ENCODE data around the gene TMPRSS3. TPM values are rescaled to one million over a fixed set of nuclear protein-coding genes. Genes with fewer than 3 reads are reported as not detected.

Gene TMPRSS3
- total RNA-seq, 1 donor from 2014 or later, result not detected

DNA sequence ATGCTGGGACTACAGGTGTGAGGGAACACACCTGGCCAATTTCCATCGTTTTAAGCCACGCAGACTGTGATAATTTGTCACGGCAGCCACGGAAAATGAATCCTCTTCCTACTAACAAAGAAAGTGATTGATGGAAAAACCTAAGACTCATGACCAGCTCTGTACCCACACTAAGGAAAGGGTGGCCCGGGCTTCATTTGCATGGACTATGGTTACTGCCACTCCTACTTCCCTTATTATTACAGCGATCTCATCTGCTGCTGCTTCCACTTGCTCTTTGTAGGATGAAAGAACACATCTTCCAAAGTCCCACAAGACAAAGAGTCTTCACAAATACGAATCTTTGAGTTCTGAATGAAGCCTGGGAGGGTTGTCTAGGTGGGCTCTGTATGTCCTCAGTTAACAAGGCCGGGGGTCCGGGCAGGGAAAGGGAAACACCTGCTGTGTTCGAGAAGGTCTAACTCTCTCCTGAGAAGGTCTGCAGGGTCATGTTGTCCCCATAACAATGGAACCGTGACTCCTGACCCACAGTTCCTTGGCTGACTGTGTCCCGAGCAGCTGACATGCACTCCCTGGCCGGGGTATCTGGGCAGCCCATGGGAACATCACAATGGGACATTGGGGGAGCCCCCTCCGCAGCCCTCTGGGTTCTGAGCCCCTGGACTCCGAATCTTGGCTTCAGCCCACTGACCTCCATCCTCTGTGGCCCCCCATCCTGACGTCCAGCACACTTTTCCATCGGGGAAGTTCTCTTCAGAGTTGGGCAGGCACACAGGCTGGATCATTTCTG lies 16.2 kb downstream of the TMPRSS3 start:
- Histone ChIP-seq H3K4me2 (no peak overlapping the region), H3K79me2 (ENCODE audit: low read depth) (no peaks in the 10 kb centered on the region), H3K9ac (no peak overlapping the region), H3K27ac (no peak overlapping the region), H3K4me3 (no peak overlapping the region), H3K9me3 (ENCODE audit: low read depth) (no peaks in the 10 kb centered on the region), H3K4me1 (peaks cover 8% of the 10 kb centered on the region), H2AFZ (replicated peaks) (no peak overlapping the region), H3F3A (ENCODE audit: low read depth) (no peaks in the 10 kb centered on the region), H3K36me3 (no peaks in the 10 kb centered on the region), H3K27me3 (no peaks in the 10 kb centered on the region), H4K20me1 (ENCODE audit: low read depth) (no peaks in the 10 kb centered on the region)
- TF ChIP-seq, protein P1, sequence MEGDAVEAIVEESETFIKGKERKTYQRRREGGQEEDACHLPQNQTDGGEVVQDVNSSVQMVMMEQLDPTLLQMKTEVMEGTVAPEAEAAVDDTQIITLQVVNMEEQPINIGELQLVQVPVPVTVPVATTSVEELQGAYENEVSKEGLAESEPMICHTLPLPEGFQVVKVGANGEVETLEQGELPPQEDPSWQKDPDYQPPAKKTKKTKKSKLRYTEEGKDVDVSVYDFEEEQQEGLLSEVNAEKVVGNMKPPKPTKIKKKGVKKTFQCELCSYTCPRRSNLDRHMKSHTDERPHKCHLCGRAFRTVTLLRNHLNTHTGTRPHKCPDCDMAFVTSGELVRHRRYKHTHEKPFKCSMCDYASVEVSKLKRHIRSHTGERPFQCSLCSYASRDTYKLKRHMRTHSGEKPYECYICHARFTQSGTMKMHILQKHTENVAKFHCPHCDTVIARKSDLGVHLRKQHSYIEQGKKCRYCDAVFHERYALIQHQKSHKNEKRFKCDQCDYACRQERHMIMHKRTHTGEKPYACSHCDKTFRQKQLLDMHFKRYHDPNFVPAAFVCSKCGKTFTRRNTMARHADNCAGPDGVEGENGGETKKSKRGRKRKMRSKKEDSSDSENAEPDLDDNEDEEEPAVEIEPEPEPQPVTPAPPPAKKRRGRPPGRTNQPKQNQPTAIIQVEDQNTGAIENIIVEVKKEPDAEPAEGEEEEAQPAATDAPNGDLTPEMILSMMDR (IDR thresholded peaks at IDR 0.05), result no peak
- TF ChIP-seq EZH2 (IDR thresholded peaks at IDR 0.05) (no peak), EZH2phosphoT487 (IDR thresholded peaks at IDR 0.05) (no peak)
- peaks cover 4% of the 10 kb centered on the region for H3K9me3 Mint-ChIP-seq
- no peaks in the 10 kb centered on the region for H3K36me3 Mint-ChIP-seq
- peaks cover 3% of the 10 kb centered on the region for H3K4me1 Mint-ChIP-seq
- H3K27me3 Mint-ChIP-seq (ENCODE audit: insufficient read depth, low read depth), result peaks cover 8% of the 10 kb centered on the region
- no peak for DNase-seq (ENCODE audit: low spot score)
- no peak overlapping the region for H3K4me3 Mint-ChIP-seq
- H3K27ac Mint-ChIP-seq, result no peak overlapping the region

DNA sequence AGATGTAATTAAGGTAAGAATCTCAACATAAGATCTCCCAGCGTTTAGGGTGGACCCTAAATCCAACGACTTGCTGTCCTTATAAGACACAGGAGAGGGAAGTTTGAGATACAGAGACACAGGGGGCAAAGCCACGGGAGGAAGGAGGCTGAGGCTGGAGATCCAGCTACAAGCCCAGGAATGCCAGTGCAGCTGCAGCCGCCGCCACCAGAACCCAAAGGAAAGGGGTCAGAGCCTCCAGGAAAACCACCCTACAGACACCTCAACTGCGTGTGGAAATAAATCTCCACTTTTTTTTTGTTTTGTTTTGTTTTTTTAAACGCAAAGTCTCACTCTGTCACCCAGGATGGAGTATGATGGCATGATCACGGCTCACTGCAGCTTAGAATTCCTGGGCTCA lies 17.4 kb downstream of the TMPRSS3 start:
- H3K27me3 Mint-ChIP-seq (ENCODE audit: insufficient read depth, low read depth), result peaks cover 8% of the 10 kb centered on the region
- TF ChIP-seq EZH2phosphoT487 (IDR thresholded peaks at IDR 0.05), result no peak
- TF ChIP-seq EZH2 (IDR thresholded peaks at IDR 0.05), result no peak
- TF ChIP-seq, protein P1 (IDR thresholded peaks at IDR 0.05), result no peak
- H3K4me1 Mint-ChIP-seq, result peaks cover 7% of the 10 kb centered on the region
- Histone ChIP-seq H3F3A (ENCODE audit: low read depth) (no peaks in the 10 kb centered on the region), H3K36me3 (no peaks in the 10 kb centered on the region), H4K20me1 (ENCODE audit: low read depth) (no peaks in the 10 kb centered on the region), H3K27me3 (no peaks in the 10 kb centered on the region), H3K9ac (no peak overlapping the region), H3K27ac (no peak overlapping the region), H3K79me2 (ENCODE audit: low read depth) (no peaks in the 10 kb centered on the region), H2AFZ (replicated peaks) (no peak overlapping the region), H3K4me2 (no peak overlapping the region), H3K4me1 (peaks cover 10% of the 10 kb centered on the region), H3K4me3 (no peak overlapping the region), H3K9me3 (ENCODE audit: low read depth) (no peaks in the 10 kb centered on the region)
- no peak for DNase-seq (ENCODE audit: low spot score)
- no peak overlapping the region for H3K27ac Mint-ChIP-seq
- H3K9me3 Mint-ChIP-seq, result peaks cover 4% of the 10 kb centered on the region
- H3K4me3 Mint-ChIP-seq, result no peak overlapping the region
- H3K36me3 Mint-ChIP-seq, result no peaks in the 10 kb centered on the region

- H4K20me1 ChIP-seq (ENCODE audit: low read depth), result no peaks in the 10 kb centered on the region
- no peak overlapping the region for H3K27ac ChIP-seq
- H3K27me3 ChIP-seq, result no peaks in the 10 kb centered on the region
- peaks cover 4% of the 10 kb centered on the region for H3K9me3 Mint-ChIP-seq
- H3K4me1 ChIP-seq, result peaks cover 10% of the 10 kb centered on the region
- peaks cover 7% of the 10 kb centered on the region for H3K4me1 Mint-ChIP-seq
- no peaks in the 10 kb centered on the region for H3F3A ChIP-seq (ENCODE audit: low read depth)
- TF ChIP-seq, protein P1 (IDR thresholded peaks at IDR 0.05), result no peak
- no peak for TF ChIP-seq EZH2phosphoT487 (IDR thresholded peaks at IDR 0.05)
- no peak for TF ChIP-seq EZH2 (IDR thresholded peaks at IDR 0.05)
- no peaks in the 10 kb centered on the region for H3K9me3 ChIP-seq (ENCODE audit: low read depth)
- H3K27ac Mint-ChIP-seq, result no peak overlapping the region
- H3K9ac ChIP-seq, result no peak overlapping the region
- no peak for DNase-seq (ENCODE audit: low spot score)
- H3K4me3 Mint-ChIP-seq, result no peak overlapping the region
- peaks cover 8% of the 10 kb centered on the region for H3K27me3 Mint-ChIP-seq (ENCODE audit: insufficient read depth, low read depth)
- H3K4me3 ChIP-seq, result no peak overlapping the region
- H3K4me2 ChIP-seq, result no peak overlapping the region
- H3K79me2 ChIP-seq (ENCODE audit: low read depth), result no peaks in the 10 kb centered on the region
- H3K36me3 Mint-ChIP-seq, result no peaks in the 10 kb centered on the region
- no peaks in the 10 kb centered on the region for H3K36me3 ChIP-seq
- H2AFZ ChIP-seq (replicated peaks), result no peak overlapping the region
Observed at GRCh38 chr21:42377951-42378340, 17.9 kb downstream of the TMPRSS3 start.

Measured in neural progenitor cell (in vitro differentiated cells).